HepG2 (cell line): ENCODE measurements around the gene UBQLN4. TPM values are rescaled to one million over a fixed set of nuclear protein-coding genes. Genes with fewer than 3 reads are reported as not detected.

Experiments
- HMGA1 ChIP-seq: sonication (generic); formaldehyde crosslinking; conservative IDR thresholded peaks from 2 replicates; pipeline ENCODE4 v1.4.0; 2020; ENCODE audit warnings: missing genetic modification reagents
- MAZ ChIP-seq, 2 experiments: sonication (generic) in 1 of 2; formaldehyde crosslinking in 1 of 2; IDR thresholded peaks; 2 replicates each; pipeline versions ENCODE4 v1.5.0 to v1.6.1; 2012 to 2020; ENCODE audit warnings: low read depth in 2 of 2, mild to moderate bottlenecking in 2 of 2, borderline replicate concordance in 1 of 2, improper control_type of control experiment in 1 of 2, low read length in 1 of 2, missing genetic modification reagents in 1 of 2, moderate library complexity in 1 of 2
- MED1 ChIP-seq: sonication (generic); formaldehyde crosslinking; IDR thresholded peaks from 2 replicates; pipeline ENCODE4 v1.4.0; 2020; ENCODE audit warnings: missing genetic modification reagents
- MED8 ChIP-seq: sonication (generic); formaldehyde crosslinking; IDR thresholded peaks from 2 replicates; pipeline ENCODE4 v1.8.1; 2023; ENCODE audit warnings: mild to moderate bottlenecking, missing genetic modification reagents; ENCODE audit not compliant: insufficient replicate concordance
- MIER2 ChIP-seq: IDR thresholded peaks from 2 replicates; pipeline ENCODE4 v1.6.1; 2016; ENCODE audit warnings: missing biosample characterization, missing genetic modification reagents
- MTERF4 ChIP-seq: sonication (generic); formaldehyde crosslinking; IDR thresholded peaks from 2 replicates; pipeline ENCODE4 v1.8.0; 2023; ENCODE audit warnings: mild to moderate bottlenecking, missing genetic modification reagents
- PAX8 ChIP-seq: sonication (generic); formaldehyde crosslinking; IDR thresholded peaks from 2 replicates; pipeline ENCODE4 v1.8.0; 2022; ENCODE audit warnings: mild to moderate bottlenecking, missing genetic modification reagents, borderline replicate concordance
- PBX2 ChIP-seq: IDR thresholded peaks from 2 replicates; pipeline ENCODE4 v1.6.1; 2016; ENCODE audit warnings: control low read depth
- SNAI1 ChIP-seq: sonication (generic); formaldehyde crosslinking; IDR thresholded peaks from 2 replicates; pipeline ENCODE4 v1.5.0; 2020; ENCODE audit warnings: mild to moderate bottlenecking, missing genetic modification reagents, borderline replicate concordance
- TBX3 ChIP-seq: fragments of 450-650 bp; IDR thresholded peaks from 2 replicates; pipeline ENCODE4 v1.6.1; 2017; ENCODE audit warnings: antibody characterized with exemption, mild to moderate bottlenecking, inconsistent platforms, borderline replicate concordance
- TSC22D2 ChIP-seq: sonication (generic); formaldehyde crosslinking; IDR thresholded peaks from 2 replicates; pipeline ENCODE4 v1.5.1; 2020; ENCODE audit warnings: missing genetic modification reagents, mild to moderate bottlenecking, borderline replicate concordance
- U2AF1 ChIP-seq: fragments of 200-400 bp; formaldehyde crosslinking; optimal IDR thresholded peaks from 2 replicates; pipeline ENCODE3; 2017; ENCODE audit warnings: mild to moderate bottlenecking, low read depth, low read length
- ZNF235 ChIP-seq: sonication (generic); formaldehyde crosslinking; IDR thresholded peaks from 2 replicates; pipeline ENCODE4 v1.8.1; 2023; ENCODE audit warnings: mild to moderate bottlenecking, missing genetic modification reagents, borderline replicate concordance
- ZNF563 ChIP-seq: sonication (generic); formaldehyde crosslinking; IDR thresholded peaks from 2 replicates; pipeline ENCODE4 v1.8.0; 2022; ENCODE audit warnings: mild to moderate bottlenecking, moderate library complexity, missing genetic modification reagents
- ZNF589 ChIP-seq: sonication (generic); formaldehyde crosslinking; conservative IDR thresholded peaks from 2 replicates; pipeline ENCODE4 v1.8.0; 2022; ENCODE audit warnings: mild to moderate bottlenecking, moderate library complexity, missing genetic modification reagents
- ZNF784 ChIP-seq: sonication (generic); formaldehyde crosslinking; IDR thresholded peaks from 2 replicates; pipeline ENCODE4 v1.5.1; 2020; ENCODE audit warnings: missing genetic modification reagents, mild to moderate bottlenecking, borderline replicate concordance
- polyA plus RNA-seq, 8 experiments: library from polyadenylated mRNA; depleted of rRNA in 3 of 8; stranded (reverse) in 7 of 8; unstranded in 1 of 8; fragments of >200 nt; fragmentation: Illumina TruSeq in 4 of 8; extraction: Trizol in 4 of 8; gene quantifications; 2 replicates each; pipeline versions ENCODE4 v1.2.1 to v1.2.3, GENCODE V29; 2011 to 2016; ENCODE audit warnings: low read depth in 4 of 8, missing spikeins in 1 of 8, mixed read lengths in 1 of 8; ENCODE audit not compliant: insufficient read depth in 1 of 8
- total RNA-seq, 5 experiments: library from RNA; depleted of rRNA; stranded (reverse); fragments of >200 nt; fragmentation: Illumina TruSeq; extraction: Trizol; gene quantifications; 2 replicates each; pipeline ENCODE4 v1.2.3, GENCODE V29; 2016; ENCODE audit warnings: low read depth in 1 of 5
- TF ChIP-seq, protein P1 (sequence below): sonication (generic); formaldehyde crosslinking; IDR thresholded peaks from 2 replicates; pipeline ENCODE4 v1.4.0; 2020; ENCODE audit warnings: mild to moderate bottlenecking, missing genetic modification reagents
- TF ChIP-seq, protein P2 (sequence below): sonication (generic); formaldehyde crosslinking; IDR thresholded peaks from 2 replicates; pipeline ENCODE4 v1.4.0; 2020; ENCODE audit warnings: missing genetic modification reagents
- TF ChIP-seq, protein P3 (sequence below): sonication (generic); formaldehyde crosslinking; IDR thresholded peaks from 2 replicates; pipeline ENCODE4 v1.8.1; 2022; ENCODE audit warnings: mild to moderate bottlenecking, missing genetic modification reagents
- TF ChIP-seq, protein P4 (sequence below): sonication (generic); formaldehyde crosslinking; IDR thresholded peaks from 2 replicates; pipeline ENCODE4 v1.5.0; 2020; ENCODE audit warnings: missing genetic modification reagents

UBQLN4 gene
- total and polyA plus RNA-seq, 2 of the 13 experiments (the other 11 are each of a cell fraction or from before 2014, with no cell fraction given), result 31.5 to 39.8 TPM

DNA sequence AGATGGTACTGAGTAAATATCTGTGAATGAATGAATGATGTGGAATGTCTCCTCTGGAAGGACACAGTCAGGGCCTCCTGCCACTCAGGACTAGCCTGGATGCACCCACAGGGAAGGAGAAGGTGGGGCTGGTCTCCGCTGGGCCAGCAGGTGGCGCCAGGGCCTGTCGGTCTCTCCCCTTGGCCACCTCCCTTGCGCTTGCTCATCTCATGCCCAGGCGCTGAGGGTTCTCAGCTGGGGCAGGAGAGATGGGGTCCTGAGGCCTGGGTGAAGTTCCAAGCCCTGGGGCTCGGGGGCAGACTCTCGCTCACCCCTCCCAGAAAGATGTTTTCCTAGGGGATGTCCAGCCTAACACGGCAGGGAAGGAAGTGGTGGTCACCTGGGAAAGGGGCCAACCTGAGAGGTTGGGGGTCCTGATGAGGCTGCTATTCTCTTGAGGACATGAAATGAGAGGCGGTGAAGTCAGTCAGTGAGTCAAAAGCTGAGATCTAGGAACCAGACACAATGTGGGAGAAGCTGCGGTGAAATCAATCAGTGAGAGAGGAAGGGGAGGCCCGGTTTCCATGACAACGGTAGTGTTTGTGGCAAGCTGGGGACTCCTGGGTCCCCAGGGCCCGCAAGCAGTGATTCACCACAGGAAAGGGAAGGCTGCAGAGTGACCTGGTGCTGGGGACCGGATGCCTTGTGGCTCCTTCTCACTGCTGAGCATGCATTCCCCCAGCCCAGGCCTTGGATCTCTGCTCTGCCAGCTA, 43.2 kb upstream of the UBQLN4 start (continued):
- TF ChIP-seq, protein P1, sequence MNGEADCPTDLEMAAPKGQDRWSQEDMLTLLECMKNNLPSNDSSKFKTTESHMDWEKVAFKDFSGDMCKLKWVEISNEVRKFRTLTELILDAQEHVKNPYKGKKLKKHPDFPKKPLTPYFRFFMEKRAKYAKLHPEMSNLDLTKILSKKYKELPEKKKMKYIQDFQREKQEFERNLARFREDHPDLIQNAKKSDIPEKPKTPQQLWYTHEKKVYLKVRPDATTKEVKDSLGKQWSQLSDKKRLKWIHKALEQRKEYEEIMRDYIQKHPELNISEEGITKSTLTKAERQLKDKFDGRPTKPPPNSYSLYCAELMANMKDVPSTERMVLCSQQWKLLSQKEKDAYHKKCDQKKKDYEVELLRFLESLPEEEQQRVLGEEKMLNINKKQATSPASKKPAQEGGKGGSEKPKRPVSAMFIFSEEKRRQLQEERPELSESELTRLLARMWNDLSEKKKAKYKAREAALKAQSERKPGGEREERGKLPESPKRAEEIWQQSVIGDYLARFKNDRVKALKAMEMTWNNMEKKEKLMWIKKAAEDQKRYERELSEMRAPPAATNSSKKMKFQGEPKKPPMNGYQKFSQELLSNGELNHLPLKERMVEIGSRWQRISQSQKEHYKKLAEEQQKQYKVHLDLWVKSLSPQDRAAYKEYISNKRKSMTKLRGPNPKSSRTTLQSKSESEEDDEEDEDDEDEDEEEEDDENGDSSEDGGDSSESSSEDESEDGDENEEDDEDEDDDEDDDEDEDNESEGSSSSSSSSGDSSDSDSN (CRISPR knock-in tag), result 0 out of 2 replicates have a peak, but pooled peaks have one; percentile 25
- no peak for TF ChIP-seq HMGA1 (CRISPR knock-in tag)
- peak; percentile 47; the same call in 1 of the 2 replicates for TF ChIP-seq MAZ (IDR thresholded peaks at IDR 0.05; ENCODE audit: borderline replicate concordance, low read depth, low read length)
- TF ChIP-seq MAZ (CRISPR knock-in tag; IDR thresholded peaks at IDR 0.05; ENCODE audit: low read depth), result peak; percentile 74
- TF ChIP-seq PAX8, result no peak
- TF ChIP-seq PBX2 (CRISPR knock-in tag), result no peak; the same call in 1 of the 2 replicates
- TF ChIP-seq, protein P2, sequence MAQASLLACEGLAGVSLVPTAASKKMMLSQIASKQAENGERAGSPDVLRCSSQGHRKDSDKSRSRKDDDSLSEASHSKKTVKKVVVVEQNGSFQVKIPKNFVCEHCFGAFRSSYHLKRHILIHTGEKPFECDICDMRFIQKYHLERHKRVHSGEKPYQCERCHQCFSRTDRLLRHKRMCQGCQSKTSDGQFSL (CRISPR knock-in tag), result no peak
- peak; percentile 59 for TF ChIP-seq MED1 (CRISPR knock-in tag)
- TF ChIP-seq MTERF4 (CRISPR knock-in tag), result no peak
- no peak for TF ChIP-seq U2AF1
- TF ChIP-seq, protein P3, sequence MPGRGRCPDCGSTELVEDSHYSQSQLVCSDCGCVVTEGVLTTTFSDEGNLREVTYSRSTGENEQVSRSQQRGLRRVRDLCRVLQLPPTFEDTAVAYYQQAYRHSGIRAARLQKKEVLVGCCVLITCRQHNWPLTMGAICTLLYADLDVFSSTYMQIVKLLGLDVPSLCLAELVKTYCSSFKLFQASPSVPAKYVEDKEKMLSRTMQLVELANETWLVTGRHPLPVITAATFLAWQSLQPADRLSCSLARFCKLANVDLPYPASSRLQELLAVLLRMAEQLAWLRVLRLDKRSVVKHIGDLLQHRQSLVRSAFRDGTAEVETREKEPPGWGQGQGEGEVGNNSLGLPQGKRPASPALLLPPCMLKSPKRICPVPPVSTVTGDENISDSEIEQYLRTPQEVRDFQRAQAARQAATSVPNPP (CRISPR knock-in tag), result no peak
- TF ChIP-seq, protein P4, sequence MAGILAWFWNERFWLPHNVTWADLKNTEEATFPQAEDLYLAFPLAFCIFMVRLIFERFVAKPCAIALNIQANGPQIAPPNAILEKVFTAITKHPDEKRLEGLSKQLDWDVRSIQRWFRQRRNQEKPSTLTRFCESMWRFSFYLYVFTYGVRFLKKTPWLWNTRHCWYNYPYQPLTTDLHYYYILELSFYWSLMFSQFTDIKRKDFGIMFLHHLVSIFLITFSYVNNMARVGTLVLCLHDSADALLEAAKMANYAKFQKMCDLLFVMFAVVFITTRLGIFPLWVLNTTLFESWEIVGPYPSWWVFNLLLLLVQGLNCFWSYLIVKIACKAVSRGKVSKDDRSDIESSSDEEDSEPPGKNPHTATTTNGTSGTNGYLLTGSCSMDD (CRISPR knock-in tag), result no peak
- no peak for TF ChIP-seq ZNF784 (CRISPR knock-in tag)
- TF ChIP-seq ZNF589, result no peak
- TF ChIP-seq ZNF563 (CRISPR knock-in tag), result no peak
- TF ChIP-seq SNAI1 (CRISPR knock-in tag), result no peak
- no peak for TF ChIP-seq TSC22D2 (CRISPR knock-in tag)
- no peak for TF ChIP-seq TBX3
- no peak for TF ChIP-seq MED8 (CRISPR knock-in tag)
- no peak for TF ChIP-seq MIER2 (CRISPR knock-in tag)
- TF ChIP-seq ZNF235 (CRISPR knock-in tag), result no peak; the same call in 1 of the 2 replicates
